GM19238 (cell line): Measurements from ENCODE around the gene KRT17.
"Not testable (repeated sequence)": the region's sequence is repeated elsewhere in the genome, so short reads cannot be mapped to it uniquely, and the experiment has no call there.

Source experiments
- DNase-seq: peaks from one replicate; pipeline ENCODE4 v3.0.0; 2011; ENCODE audit warnings: low spot score; ENCODE audit not compliant: insufficient read length

The KRT17 gene

DNA sequence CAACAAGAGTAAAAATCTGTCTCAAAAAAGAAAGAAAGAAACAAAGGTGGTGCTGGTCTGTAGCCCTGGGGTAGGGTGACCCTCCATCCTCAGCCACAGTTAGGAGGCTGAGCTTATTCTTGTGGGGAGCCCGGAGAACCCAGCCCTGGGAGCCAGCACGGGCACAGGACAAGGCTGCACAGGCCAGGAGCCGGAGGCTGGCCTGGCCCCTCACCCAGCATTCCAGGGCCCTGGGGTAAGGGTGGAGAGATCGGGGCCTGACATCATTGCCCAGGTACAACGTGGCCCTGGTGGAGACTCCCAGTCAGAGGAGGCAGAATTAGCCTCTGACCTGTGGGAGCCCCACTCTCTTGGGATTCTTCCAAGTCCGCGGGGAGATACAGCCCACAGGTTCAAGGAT, 10.3 kb upstream of the KRT17 start:
- DNase-seq, result no peak

- DNase-seq, result no peak
These were observed 9.3 kb upstream of the KRT17 start for GRCh38 chr17:41633556-41634199.

GRCh38 chr17:41632482-41633105, 8.2 kb upstream of the KRT17 start:
- no peak for DNase-seq

DNA sequence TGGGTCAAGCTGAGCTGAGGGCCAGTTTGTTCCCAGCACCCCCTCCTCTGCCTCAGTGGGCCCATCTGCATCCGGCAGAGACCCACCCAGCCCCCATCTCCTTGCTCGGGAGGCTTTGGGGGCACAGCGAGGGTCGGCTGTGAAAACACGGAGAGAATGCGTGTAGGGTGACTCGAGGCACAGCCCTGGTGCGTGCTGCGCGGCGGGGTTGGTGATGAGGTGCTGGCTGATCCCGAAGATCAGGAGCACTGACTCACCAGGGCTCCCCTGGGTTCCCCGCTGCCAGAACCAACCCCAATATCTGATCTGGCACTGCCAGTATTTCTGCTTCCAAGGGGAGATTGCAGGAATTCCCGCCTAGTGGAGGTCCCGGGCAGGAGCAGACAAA, 7.5 kb upstream of the KRT17 start:
- no peak for DNase-seq

- no peak for DNase-seq
These were observed 6.9 kb upstream of the KRT17 start for GRCh38 chr17:41631025-41631897.

- no peak for DNase-seq
These were observed 5.7 kb upstream of the KRT17 start for GRCh38 chr17:41629826-41630670.

GRCh38 chr17:41629316-41629715, 4.9 kb upstream of the KRT17 start:
- DNase-seq, result no peak

- DNase-seq, result not testable (repeated sequence)
These were observed 4.4 kb upstream of the KRT17 start for GRCh38 chr17:41628621-41629255.

DNA sequence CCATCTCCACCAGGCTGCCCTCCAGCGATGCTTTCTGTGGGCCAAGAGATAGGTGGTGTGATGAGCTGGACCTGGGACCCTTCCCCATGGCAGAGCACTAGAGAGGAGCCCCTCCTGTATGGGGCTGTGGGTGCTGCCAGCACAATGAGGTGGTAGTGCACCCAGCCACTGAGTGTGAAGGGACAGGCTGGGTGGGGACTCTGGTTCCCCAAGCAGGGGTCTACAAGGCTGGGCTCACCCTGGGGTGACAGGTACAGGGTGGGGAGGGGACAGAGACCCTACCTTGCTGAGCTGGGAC, 3.6 kb upstream of the KRT17 start:
- DNase-seq, result not testable (repeated sequence)

DNA sequence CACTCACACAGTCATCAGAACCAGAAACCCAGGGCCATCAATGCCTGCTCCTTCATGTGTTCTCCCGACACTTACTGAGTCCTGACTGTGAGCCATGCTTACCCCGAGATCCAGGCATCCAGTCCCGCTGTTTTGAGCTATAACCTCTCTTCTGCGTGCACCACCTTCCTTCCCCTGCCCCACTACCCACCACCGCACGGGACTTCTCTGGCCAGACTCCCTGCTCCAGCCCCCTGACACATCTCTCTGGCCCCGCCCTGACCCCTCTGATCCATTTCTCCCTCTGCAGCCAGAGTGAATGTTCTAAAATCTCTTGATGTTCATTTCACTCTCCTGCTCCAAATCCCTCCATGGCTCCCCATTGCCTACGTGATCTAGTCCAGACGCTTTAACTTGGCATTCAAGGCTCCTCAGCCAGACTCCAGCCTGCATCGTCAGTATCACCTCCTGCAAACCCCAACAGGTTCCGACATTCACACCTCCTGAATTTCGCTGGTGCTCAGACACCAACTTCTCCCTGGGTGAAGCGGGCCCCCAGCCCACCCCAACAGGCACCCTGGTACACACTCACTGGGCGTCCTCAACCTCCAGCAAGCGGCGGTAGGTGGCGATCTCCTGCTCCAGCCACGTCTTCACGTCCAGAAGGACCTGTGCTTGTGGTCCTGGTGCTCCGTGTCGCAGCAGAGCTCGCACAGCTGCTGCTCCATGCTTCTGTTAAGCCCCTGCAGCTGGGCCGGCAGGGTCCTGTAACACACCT, 3.1 kb upstream of the KRT17 start:
- no peak for DNase-seq

DNA sequence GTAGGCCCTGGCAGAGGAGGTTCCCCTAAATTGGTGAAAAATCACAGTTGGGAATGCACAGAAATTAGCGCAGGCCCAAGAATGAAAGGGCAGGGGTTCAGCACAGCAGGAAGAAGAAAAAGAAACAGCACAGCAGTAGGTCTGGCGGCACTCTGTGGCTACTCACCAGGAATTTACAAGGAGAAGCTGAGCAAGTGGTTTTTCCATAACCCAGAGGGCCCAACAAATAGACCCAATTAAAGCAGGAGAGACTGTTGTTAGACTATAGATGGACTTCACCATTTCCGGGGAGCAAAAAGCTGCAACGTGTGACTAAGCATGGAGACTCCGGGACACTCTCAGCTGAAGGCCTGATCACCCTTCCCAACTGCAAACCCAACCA, 2.5 kb upstream of the KRT17 start:
- DNase-seq, result not testable (repeated sequence)

DNA sequence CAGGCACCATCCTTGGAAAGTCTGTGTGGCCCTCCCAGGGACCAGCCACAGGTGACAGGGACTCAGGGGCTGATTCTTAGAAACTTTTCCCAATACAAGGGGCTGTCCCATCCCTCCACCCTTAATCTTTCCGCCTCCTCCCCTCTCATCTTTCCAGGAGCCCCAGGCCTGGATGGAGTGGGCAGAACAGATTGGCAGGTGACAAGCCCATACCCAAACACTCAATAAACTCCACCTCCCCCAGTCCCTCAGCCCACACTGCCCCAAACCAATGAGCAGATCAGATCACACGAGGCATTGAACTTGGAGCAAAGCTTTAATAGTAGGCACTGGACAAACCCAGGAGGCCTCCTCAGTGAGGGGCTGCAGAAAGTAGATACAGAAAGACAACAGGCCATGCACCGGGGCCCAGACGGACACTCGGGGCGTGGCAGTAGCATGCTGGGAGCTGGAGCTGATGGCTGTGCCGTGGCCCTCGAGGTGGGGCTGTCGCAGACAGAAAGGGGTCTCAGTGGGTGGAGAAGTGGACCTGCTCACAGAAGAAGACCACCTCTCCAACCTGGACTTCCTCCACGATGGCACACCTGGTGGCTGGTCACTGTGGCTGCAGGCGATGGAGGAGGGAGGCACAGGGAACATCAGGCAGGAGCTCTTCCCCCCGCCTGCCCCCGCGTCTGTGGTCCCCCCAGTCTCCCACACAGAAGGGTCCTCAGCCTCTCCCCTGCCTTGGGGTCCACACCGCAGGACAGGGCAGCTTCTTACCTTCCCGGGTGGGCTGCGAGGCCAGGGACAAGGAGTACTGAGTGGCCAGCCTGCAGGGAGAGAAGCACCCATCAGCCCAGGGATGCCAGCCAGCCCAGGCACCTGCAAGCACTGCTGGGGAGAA, 1.9 kb upstream of the KRT17 start:
- not testable (repeated sequence) for DNase-seq

GRCh38 chr17:41625602-41626001, 1.2 kb upstream of the KRT17 start:
- no peak for DNase-seq

DNA sequence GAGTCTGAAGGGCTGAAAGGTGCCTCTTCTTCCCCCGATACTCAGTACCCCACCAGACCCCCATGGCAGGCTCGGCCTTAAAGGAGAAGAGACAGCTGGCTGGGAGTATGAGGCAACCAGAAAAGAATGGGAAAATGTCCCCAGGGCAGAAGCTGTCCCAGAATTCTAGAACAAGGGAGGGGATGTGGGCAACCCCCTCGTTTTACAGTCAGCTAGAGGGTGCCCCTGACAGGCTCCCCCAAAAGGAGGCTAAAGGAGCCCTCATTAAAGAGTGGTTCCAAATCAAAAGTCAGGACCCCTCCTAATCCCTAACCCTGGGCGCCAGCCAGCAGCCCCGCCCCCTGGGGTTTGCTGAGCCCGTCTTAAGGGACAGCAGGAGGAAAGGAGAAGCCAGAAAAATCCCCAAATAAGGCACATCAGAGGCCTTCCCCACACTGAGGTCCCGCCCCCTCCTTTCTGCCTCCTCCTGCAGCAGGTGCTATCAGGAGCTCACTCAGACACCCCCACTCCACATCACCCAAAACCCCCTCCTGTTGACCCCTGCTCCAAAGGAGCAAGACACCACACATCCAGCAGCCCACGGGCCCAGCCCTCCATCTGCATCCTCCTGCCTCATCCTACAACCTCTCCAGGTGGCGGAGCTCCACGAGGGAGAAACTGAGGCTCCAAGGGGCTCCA, 1.1 kb downstream of the KRT17 start:
- DNase-seq, result not testable (repeated sequence)

DNA sequence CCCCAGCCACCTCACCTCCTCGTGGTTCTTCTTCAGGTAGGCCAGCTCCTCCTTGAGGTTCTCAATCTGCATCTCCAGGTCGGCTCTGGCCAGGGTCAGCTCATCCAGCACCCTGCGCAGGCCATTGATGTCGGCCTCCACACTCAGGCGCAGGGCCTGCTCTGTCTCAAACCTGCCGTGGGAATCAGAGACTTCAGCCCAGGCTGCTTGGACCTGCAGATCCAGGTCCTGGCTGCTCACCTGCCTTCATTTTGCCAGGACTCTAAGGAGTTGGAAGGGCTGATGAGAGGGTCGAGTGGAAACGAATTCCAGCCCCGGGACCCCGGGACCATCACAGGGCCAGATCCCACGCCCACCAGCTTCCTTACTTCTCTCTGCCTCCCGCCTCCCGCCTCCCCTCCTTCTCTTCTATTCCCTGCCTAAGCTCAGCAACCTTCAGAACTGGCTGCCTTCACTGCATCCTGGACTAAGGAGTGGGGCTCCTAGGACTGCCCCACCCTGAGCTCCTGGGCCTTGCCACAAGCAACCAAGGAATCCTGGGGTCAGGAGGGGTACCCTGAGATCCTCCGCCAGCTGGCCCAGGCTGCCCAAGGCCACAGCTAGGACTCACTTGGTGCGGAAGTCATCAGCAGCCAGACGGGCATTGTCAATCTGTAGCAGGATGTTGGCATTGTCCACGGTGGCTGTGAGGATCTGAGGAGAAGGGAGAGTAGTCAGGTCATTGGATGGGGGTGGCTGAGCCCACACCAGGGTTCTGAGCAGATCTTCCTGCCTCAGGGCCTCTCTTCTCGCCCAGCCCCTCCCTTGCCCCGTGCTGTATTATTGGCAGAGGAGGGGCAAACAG, 1.8 kb downstream of the KRT17 start:
- not testable (repeated sequence) for DNase-seq

GRCh38 chr17:41621916-41622315, 2.5 kb downstream of the KRT17 start:
- no peak for DNase-seq

DNA sequence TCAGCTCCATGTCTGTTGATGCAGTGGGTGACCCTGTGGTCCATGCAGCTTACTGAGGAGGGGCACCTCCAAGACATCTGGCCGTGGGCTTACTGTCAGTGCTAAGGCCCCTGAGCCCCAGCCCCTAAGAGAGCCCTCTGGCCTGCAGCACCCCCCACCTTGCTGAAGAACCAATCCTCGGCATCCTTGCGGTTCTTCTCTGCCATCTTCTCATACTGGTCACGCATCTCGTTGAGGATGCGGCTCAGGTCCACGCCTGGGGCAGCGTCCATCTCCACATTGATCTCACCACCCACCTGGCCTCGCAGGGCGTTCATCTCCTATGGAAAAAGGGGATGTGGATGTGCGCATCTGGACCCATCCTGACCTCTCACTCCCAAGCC, 2.9 kb downstream of the KRT17 start:
- DNase-seq, result not testable (repeated sequence)
